TTC549 (cell line): Measurements from ENCODE around the gene TNFAIP3.
"Not testable (repeated sequence)": the region's sequence is repeated elsewhere in the genome, so short reads cannot be mapped to it uniquely, and the experiment has no call there.

Experiments
- FAIRE-seq: peaks from 2 replicates; lab custom pipeline; 2012; peaks lifted over from hg19 to GRCh38; lab: Jason Lieb, UNC

Gene TNFAIP3

GRCh38 chr6:137878486-137879285 is 11.6 kb downstream of the TNFAIP3 start:
- no peak for FAIRE-seq

GRCh38 chr6:137879299-137879698 is 12.2 kb downstream of the TNFAIP3 start:
- no peak for FAIRE-seq

GRCh38 chr6:137879885-137880745 is 13.1 kb downstream of the TNFAIP3 start:
- no peak for FAIRE-seq

GRCh38 chr6:137880746-137881521 is 13.9 kb downstream of the TNFAIP3 start:
- no peak for FAIRE-seq

GRCh38 chr6:137881522-137881886 is 14.4 kb downstream of the TNFAIP3 start:
- no peak for FAIRE-seq

GRCh38 chr6:137882225-137882961 is 15.3 kb downstream of the TNFAIP3 start:
- FAIRE-seq: no peak

- peak; percentile 62 for FAIRE-seq
Observed at GRCh38 chr6:137883400-137884148, 16.5 kb downstream of the TNFAIP3 start.

GRCh38 chr6:137884149-137884909 is 17.3 kb downstream of the TNFAIP3 start:
- FAIRE-seq: no peak

GRCh38 chr6:137884910-137885229 is 17.8 kb downstream of the TNFAIP3 start:
- FAIRE-seq: not testable (repeated sequence)

GRCh38 chr6:137886226-137886625 is 19.2 kb downstream of the TNFAIP3 start:
- FAIRE-seq: not testable (repeated sequence)

GRCh38 chr6:137890983-137891537 is 24.0 kb downstream of the TNFAIP3 start:
- FAIRE-seq: no peak

GRCh38 chr6:137892271-137892708 is 25.2 kb downstream of the TNFAIP3 start:
- no peak for FAIRE-seq

GRCh38 chr6:137893181-137893580 is 26.1 kb downstream of the TNFAIP3 start:
- FAIRE-seq: no peak

- no peak for FAIRE-seq
Observed at GRCh38 chr6:137893726-137894125, 26.7 kb downstream of the TNFAIP3 start.

GRCh38 chr6:137894378-137894777 is 27.3 kb downstream of the TNFAIP3 start:
- FAIRE-seq: not testable (repeated sequence)

- FAIRE-seq: no peak
Observed at GRCh38 chr6:137894779-137895385, 27.8 kb downstream of the TNFAIP3 start.

GRCh38 chr6:137896647-137897046 is 29.6 kb downstream of the TNFAIP3 start:
- FAIRE-seq: no peak

GRCh38 chr6:137900815-137901214 is 33.8 kb downstream of the TNFAIP3 start:
- no peak for FAIRE-seq

- no peak for FAIRE-seq
Observed at GRCh38 chr6:137901454-137901853, 34.4 kb downstream of the TNFAIP3 start.

- no peak for FAIRE-seq
Observed at GRCh38 chr6:137902699-137903098, 35.6 kb downstream of the TNFAIP3 start.
